A549 (cell line): ENCODE data around the gene CDK17. TPM values are rescaled to one million over a fixed set of nuclear protein-coding genes. Genes with fewer than 3 reads are reported as not detected.

ENCODE experiments used
- ATAC-seq, 2 experiments: fragments of 200-7000 bp in 1 of 2; fragments of >200 bp in 1 of 2; cut with Nextera tagmentation in 1 of 2; cut with Tn5 transposase in 1 of 2; 3 replicates each; pipeline versions ENCODE4 v1.8.0 to v1.9.1; 2018 to 2020; ENCODE audit warnings: mild to moderate bottlenecking in 1 of 2, moderate library complexity in 1 of 2
- CTCF ChIA-PET: fragments of 300-600 bp; sonication (Branson Sonifier 250); formaldehyde crosslinking; extraction: SDS; loops from one replicate; lab custom pipeline; 2021; ENCODE audit warnings: antibody characterized with exemption, inconsistent platforms; lab: Yijun Ruan, JAX
- POLR2A ChIA-PET: fragments of 350-600 bp; formaldehyde crosslinking; extraction: SDS; loops from one replicate; lab custom pipeline; 2021; ENCODE audit warnings: antibody characterized with exemption, inconsistent platforms; lab: Yijun Ruan, JAX
- DNase-seq, 2 experiments: peaks; one replicate each; pipeline versions ENCODE4 v3.0.0 to v3.0.0-alpha.2; 2011 to 2016; ENCODE audit warnings: low read depth in 1 of 2, low spot score in 1 of 2
- FAIRE-seq: peaks from 2 replicates; lab custom pipeline; 2011; peaks lifted over from hg19 to GRCh38; lab: Jason Lieb, UNC
- H3K27ac ChIP-seq, 2 experiments: fragments of >200 bp; sonication (Bioruptor Twin); formaldehyde crosslinking; 3 replicates each; pipeline ENCODE4 v1.5.1; 2016 to 2017
- H3K4me1 ChIP-seq: fragments of >200 bp; sonication (Bioruptor Twin); formaldehyde crosslinking; 3 replicates; pipeline ENCODE4 v1.6.1; 2016
- H3K4me2 ChIP-seq: fragments of >200 bp; sonication (Bioruptor Twin); formaldehyde crosslinking; 3 replicates; pipeline ENCODE4 v1.6.1; 2016
- H3K4me3 ChIP-seq: fragments of >200 bp; sonication (Bioruptor Twin); formaldehyde crosslinking; 3 replicates; pipeline ENCODE4 v1.5.1; 2016
- H3K9me3 ChIP-seq: fragments of >200 bp; sonication (Bioruptor Twin); formaldehyde crosslinking; 3 replicates; pipeline ENCODE4 v1.6.1; 2016
- ATOH8 ChIP-seq: fragments of 250-450 bp; sonication (Bioruptor Pico); IDR thresholded peaks from 2 replicates; pipeline ENCODE4 v1.5.0; 2020; ENCODE audit warnings: low read depth, mild to moderate bottlenecking, moderate library complexity
- CBX8 ChIP-seq: fragments of 200-600 bp; sonication (generic); IDR thresholded peaks from 2 replicates; pipeline ENCODE4 v1.6.1; 2016
- CHD2 ChIP-seq: fragments of 150-350 bp; IDR thresholded peaks from 2 replicates; pipeline ENCODE4 v1.6.1; 2014; ENCODE audit warnings: low read length; ENCODE audit not compliant: partially characterized antibody
- CHD4 ChIP-seq: fragments of 200-600 bp; sonication (generic); IDR thresholded peaks from 2 replicates; pipeline ENCODE4 v1.6.1; 2016; ENCODE audit warnings: antibody characterized with exemption, mild to moderate bottlenecking, borderline replicate concordance
- E2F6 ChIP-seq: IDR thresholded peaks from 2 replicates; pipeline ENCODE4 v1.6.1; 2012; ENCODE audit warnings: low read depth, borderline replicate concordance
- EHMT2 ChIP-seq: fragments of 200-600 bp; sonication (generic); IDR thresholded peaks from 2 replicates; pipeline ENCODE4 v1.6.1; 2016; ENCODE audit warnings: antibody characterized with exemption, low read depth, mild to moderate bottlenecking, moderate library complexity
- ELK1 ChIP-seq: fragments of 150-350 bp; IDR thresholded peaks from 2 replicates; pipeline ENCODE4 v1.6.1; 2014; ENCODE audit warnings: low read depth, mild to moderate bottlenecking, low read length
- EP300 ChIP-seq, 2 experiments: fragments of >200 bp; sonication (Bioruptor Twin); formaldehyde crosslinking; IDR thresholded peaks; 2 replicates in 1 of 2; 3 replicates in 1 of 2; pipeline ENCODE4 v1.6.1; 2016 to 2017
- FOXS1 ChIP-seq: fragments of 250-450 bp; sonication (Bioruptor Pico); IDR thresholded peaks from 2 replicates; pipeline ENCODE4 v1.5.0; 2020; ENCODE audit warnings: mild to moderate bottlenecking, moderate library complexity
- GATA3 ChIP-seq: IDR thresholded peaks from 2 replicates; pipeline ENCODE4 v1.6.1; 2012; ENCODE audit warnings: borderline replicate concordance
- JUN ChIP-seq, 2 experiments: fragments of >200 bp; sonication (Bioruptor Twin); formaldehyde crosslinking; IDR thresholded peaks; 2 replicates in 1 of 2; 3 replicates in 1 of 2; pipeline ENCODE4 v1.6.1; 2016 to 2017
- MAX ChIP-seq: IDR thresholded peaks from 2 replicates; pipeline ENCODE4 v1.6.1; 2012
- MAZ ChIP-seq: fragments of 150-350 bp; IDR thresholded peaks from 2 replicates; pipeline ENCODE4 v1.6.1; 2014; ENCODE audit warnings: antibody characterized with exemption, low read depth, low read length, borderline replicate concordance
- MYC ChIP-seq: IDR thresholded peaks from 2 replicates; pipeline ENCODE4 v1.6.1; 2012; ENCODE audit warnings: mild to moderate bottlenecking, inconsistent platforms, low read length, improper control_type of control experiment, borderline replicate concordance
- RAD21 ChIP-seq, 2 experiments: fragments of >200 bp in 1 of 2; sonication (Bioruptor Twin) in 1 of 2; formaldehyde crosslinking in 1 of 2; IDR thresholded peaks in 1 of 2; conservative IDR thresholded peaks in 1 of 2; 2 replicates in 1 of 2; 3 replicates in 1 of 2; pipeline ENCODE4 v1.6.1; 2012 to 2018; ENCODE audit warnings: inconsistent platforms in 1 of 2
- SREBF2 ChIP-seq: fragments of 450-650 bp; IDR thresholded peaks from 2 replicates; pipeline ENCODE4 v1.6.1; 2014; ENCODE audit warnings: mild to moderate bottlenecking, moderate library complexity
- TFCP2L1 ChIP-seq: fragments of 250-450 bp; sonication (Bioruptor Pico); IDR thresholded peaks from 2 replicates; pipeline ENCODE4 v1.5.0; 2021; ENCODE audit warnings: mild to moderate bottlenecking
- USF2 ChIP-seq: fragments of 450-650 bp; IDR thresholded peaks from 2 replicates; pipeline ENCODE4 v1.6.1; 2014; ENCODE audit warnings: antibody characterized with exemption
- ZC3H11A ChIP-seq: fragments of 450-650 bp; IDR thresholded peaks from 2 replicates; pipeline ENCODE4 v1.6.1; 2014; ENCODE audit warnings: antibody characterized with exemption, mild to moderate bottlenecking
- ZNF302 ChIP-seq: fragments of 250-450 bp; sonication (Bioruptor Pico); IDR thresholded peaks from 2 replicates; pipeline ENCODE4 v1.9.0; 2021; ENCODE audit warnings: inconsistent platforms, mild to moderate bottlenecking, moderate library complexity
- WGBS: methylation state at CpG from one replicate; pipeline ENCODE4 v1.1.6; 2017; ENCODE audit errors: missing lambda C conversion rate; 5-methylcytosine and 5-hydroxymethylcytosine counted together
- polyA plus RNA-seq, 4 experiments: library from polyadenylated mRNA; depleted of rRNA in 3 of 4; stranded (reverse); fragments of >200 nt; fragmentation: RNase III in 1 of 4; extraction: RNeasy Plus Mini Kit Qiagen cat#74134 plus additional on column Dnase treatment in 1 of 4; gene quantifications; 2 replicates in 3 of 4; 3 replicates in 1 of 4; pipeline ENCODE4 v1.2.3, GENCODE V29; 2011 to 2017

Gene CDK17
- polyA plus RNA-seq, 2 of the 4 experiments (the other 2 are of a cell fraction): 11.4 to 43.5 TPM

GRCh38 chr12:96359328-96359727, 40.9 kb downstream of the CDK17 start:
- CTCF ChIA-PET: no interaction called here
- TF ChIP-seq TFCP2L1 (CRISPR knock-in tag): no peak
- no peak for TF ChIP-seq MAX
- TF ChIP-seq ZC3H11A: no peak
- TF ChIP-seq JUN (IDR thresholded peaks at IDR 0.05): no peak
- TF ChIP-seq USF2: peak; percentile 68; the same call in 1 of the 2 replicates
- no peak for TF ChIP-seq SREBF2
- TF ChIP-seq ELK1: no peak
- Histone ChIP-seq H3K4me1 (peaks cover 16% of the 10 kb centered on the region; the same call in 2 of the 3 replicates), H3K27ac (no peak overlapping the region), H3K9me3 (no peaks in the 10 kb centered on the region), H3K4me2 (no peak overlapping the region), H3K4me3 (no peak overlapping the region)
- FAIRE-seq (no peak), ATAC-seq (peak; percentile 50; a peak in 3 of 6 replicates), DNase-seq (peak; percentile 28 to 43)
- POLR2A ChIA-PET: no interaction called here

- POLR2A ChIA-PET: no interaction called here
Measured at GRCh38 chr12:96356831-96357230, 43.4 kb downstream of the CDK17 start.

More at GRCh38 chr12:96356831-96357230, 43.4 kb downstream of the CDK17 start:
- CTCF ChIA-PET: interaction anchor here (0.9 to 1.4 kb wide), 3 partner anchors 16 to 133 kb away, joined by 3 read pairs; partner anchors contain the start of gene CFAP54
- Histone ChIP-seq H3K9me3 (no peaks in the 10 kb centered on the region), H3K4me3 (no peak overlapping the region), H3K27ac (no peak overlapping the region), H3K4me1 (peaks cover 1% of the 10 kb centered on the region; the same call in 1 of the 3 replicates), H3K4me2 (no peak overlapping the region)
- WGBS: 93% methylated on average over 1 of the region's 1 CpG
- TF ChIP-seq CHD4: no peak
- TF ChIP-seq RAD21 (conservative IDR thresholded peaks at IDR 0.05 in 1 of 2, IDR thresholded peaks at IDR 0.05 in 1 of 2): no peak
- TF ChIP-seq USF2: no peak
- no peak for TF ChIP-seq FOXS1 (CRISPR knock-in tag)
- TF ChIP-seq GATA3: no peak
- no peak for TF ChIP-seq CBX8
- TF ChIP-seq CHD2: no peak
- TF ChIP-seq MAZ: no peak
- TF ChIP-seq ATOH8 (CRISPR knock-in tag): no peak
- no peak for TF ChIP-seq ZNF302 (CRISPR knock-in tag)
- TF ChIP-seq SREBF2: no peak
- no peak for TF ChIP-seq ELK1
- TF ChIP-seq MYC: no peak
- no peak for TF ChIP-seq EHMT2
- no peak for TF ChIP-seq E2F6
- no peak for TF ChIP-seq EP300 (IDR thresholded peaks at IDR 0.05)
- no peak for TF ChIP-seq JUN (IDR thresholded peaks at IDR 0.05)
- FAIRE-seq: no peak
- no peak for DNase-seq
- ATAC-seq: no peak
